GM23338 (cell line): ENCODE results near the gene SPAG7. TPM values are rescaled to one million over a fixed set of nuclear protein-coding genes. Genes with fewer than 3 reads are reported as not detected.

Experiments
- ATAC-seq: fragments of 200-7000 bp; cut with Tn5 transposase; 3 replicates; pipeline ENCODE4 v1.9.1; 2020
- DNase-seq: peaks from one replicate; pipeline ENCODE4 v3.0.0-alpha.2; 2015; ENCODE audit warnings: low spot score
- H2AFZ ChIP-seq: fragments of 200-600 bp; sonication (generic); 2 replicates; pipeline ENCODE4 v1.8.0; 2016; ENCODE audit warnings: antibody characterized with exemption, mild to moderate bottlenecking, moderate library complexity
- H3F3A ChIP-seq: fragments of 200-600 bp; sonication (generic); replicated peaks from 2 replicates; pipeline ENCODE4 v1.8.0; 2017; ENCODE audit warnings: antibody characterized with exemption, mixed run types, low read depth
- H3K27ac ChIP-seq: fragments of 200-600 bp; sonication (generic); 2 replicates; pipeline ENCODE4 v1.6.1; 2016; ENCODE audit warnings: low read depth
- H3K27me3 ChIP-seq: fragments of 200-600 bp; sonication (generic); 2 replicates; pipeline ENCODE4 v1.8.0; 2016; ENCODE audit warnings: mild to moderate bottlenecking, mixed run types, moderate library complexity; ENCODE audit not compliant: insufficient read depth
- H3K36me3 ChIP-seq: fragments of 200-600 bp; sonication (generic); 2 replicates; pipeline ENCODE4 v1.8.0; 2016; ENCODE audit warnings: mild to moderate bottlenecking; ENCODE audit not compliant: insufficient read depth
- H3K4me1 ChIP-seq: fragments of 200-600 bp; sonication (generic); 2 replicates; pipeline ENCODE4 v1.8.0; 2016; ENCODE audit warnings: mild to moderate bottlenecking, moderate library complexity; ENCODE audit not compliant: insufficient read depth
- H3K4me2 ChIP-seq: fragments of 200-600 bp; sonication (generic); 2 replicates; pipeline ENCODE4 v1.7.1; 2017; ENCODE audit warnings: mixed run types
- H3K4me3 ChIP-seq: fragments of 200-600 bp; sonication (generic); 2 replicates; pipeline ENCODE4 v1.6.1; 2016; ENCODE audit warnings: mixed run types
- H3K79me2 ChIP-seq: fragments of 200-600 bp; sonication (generic); replicated peaks from 2 replicates; pipeline ENCODE4 v1.8.0; 2017; ENCODE audit warnings: mild to moderate bottlenecking; ENCODE audit not compliant: insufficient read depth
- H3K9me2 ChIP-seq: fragments of 200-600 bp; sonication (generic); 2 replicates; pipeline ENCODE4 v1.8.0; 2017; ENCODE audit not compliant: insufficient read depth
- H4K20me1 ChIP-seq: fragments of 200-600 bp; sonication (generic); replicated peaks from 2 replicates; pipeline ENCODE4 v1.8.0; 2017; ENCODE audit warnings: mild to moderate bottlenecking; ENCODE audit not compliant: insufficient read depth
- H3K27ac Mint-ChIP-seq: 2 replicates; pipeline ENCODE4 v1.8.0; 2020; ENCODE audit warnings: inconsistent platforms, mild to moderate bottlenecking, moderate library complexity, mixed read lengths
- H3K27me3 Mint-ChIP-seq: 3 replicates; pipeline ENCODE4 v1.8.0; 2022; ENCODE audit warnings: low read depth, mild to moderate bottlenecking, moderate library complexity, mixed read lengths, inconsistent platforms; ENCODE audit not compliant: insufficient read depth, poor library complexity
- H3K36me3 Mint-ChIP-seq: 3 replicates; pipeline ENCODE4 v1.8.0; 2021; ENCODE audit warnings: low read depth, mild to moderate bottlenecking, inconsistent platforms, moderate library complexity, mixed read lengths
- H3K4me1 Mint-ChIP-seq: 3 replicates; pipeline ENCODE4 v1.8.0; 2020; ENCODE audit warnings: mild to moderate bottlenecking, inconsistent platforms, mixed read lengths
- H3K4me3 Mint-ChIP-seq: 3 replicates; pipeline ENCODE4 v1.8.0; 2021; ENCODE audit warnings: moderate library complexity, mild to moderate bottlenecking, inconsistent platforms, mixed read lengths
- H3K9me3 Mint-ChIP-seq: 3 replicates; pipeline ENCODE4 v1.8.0; 2020; ENCODE audit warnings: moderate library complexity, mild to moderate bottlenecking, inconsistent platforms, mixed read lengths
- EZH2 ChIP-seq: fragments of 200-600 bp; sonication (generic); IDR thresholded peaks from one replicate; pipeline ENCODE4 v1.8.0; 2017; ENCODE audit warnings: antibody characterized with exemption, mild to moderate bottlenecking, low read depth; ENCODE audit not compliant: unreplicated experiment
- JUNB ChIP-seq: IDR thresholded peaks from one replicate; pipeline ENCODE4 v1.6.1; 2016; ENCODE audit warnings: antibody characterized with exemption; ENCODE audit not compliant: unreplicated experiment
- POLR2AphosphoS5 ChIP-seq: IDR thresholded peaks from 2 replicates; pipeline ENCODE4 v1.6.1; 2016; ENCODE audit warnings: antibody characterized with exemption, low read depth
- STAT1 ChIP-seq: IDR thresholded peaks from one replicate; pipeline ENCODE4 v1.6.1; 2016; ENCODE audit warnings: antibody characterized with exemption; ENCODE audit not compliant: unreplicated experiment
- ZNF331 ChIP-seq: fragments of 250-450 bp; sonication (Bioruptor Pico); IDR thresholded peaks from 2 replicates; pipeline ENCODE4 v1.5.0; 2020; ENCODE audit warnings: low read depth, mild to moderate bottlenecking, moderate library complexity
- polyA plus RNA-seq: library from polyadenylated mRNA; unstranded; fragments of >200 nt; fragmentation: Nextera tagmentation; extraction: Ambion mirVana; gene quantifications from 2 replicates; pipeline ENCODE4 v1.2.1, GENCODE V29; 2016
- total RNA-seq: library from RNA; depleted of rRNA; stranded (reverse); fragments of >200 nt; shearing (Covaris generic); gene quantifications from 2 replicates; pipeline ENCODE4 v1.2.3, GENCODE V29; 2014
- TF ChIP-seq, protein P1 (sequence below): IDR thresholded peaks from 2 replicates; pipeline ENCODE4 v1.6.1; 2016; ENCODE audit warnings: antibody characterized with exemption
- TF ChIP-seq, protein P2 (sequence below): IDR thresholded peaks from one replicate; pipeline ENCODE4 v1.6.1; 2018; ENCODE audit warnings: antibody characterized with exemption; ENCODE audit not compliant: unreplicated experiment
- TF ChIP-seq, protein P3 (sequence below), 2 experiments: fragments of 200-600 bp in 1 of 2; sonication (generic) in 1 of 2; conservative IDR thresholded peaks; 2 replicates each; pipeline versions ENCODE4 v1.5.1 to v1.6.1; 2016 to 2017; ENCODE audit warnings: antibody characterized with exemption in 2 of 2, low read depth in 2 of 2, mild to moderate bottlenecking in 2 of 2, moderate library complexity in 1 of 2

The SPAG7 gene
- total and polyA plus RNA-seq, 2 experiments from 2014 or later: 77.9 to 226 TPM

- TF ChIP-seq, protein P1, sequence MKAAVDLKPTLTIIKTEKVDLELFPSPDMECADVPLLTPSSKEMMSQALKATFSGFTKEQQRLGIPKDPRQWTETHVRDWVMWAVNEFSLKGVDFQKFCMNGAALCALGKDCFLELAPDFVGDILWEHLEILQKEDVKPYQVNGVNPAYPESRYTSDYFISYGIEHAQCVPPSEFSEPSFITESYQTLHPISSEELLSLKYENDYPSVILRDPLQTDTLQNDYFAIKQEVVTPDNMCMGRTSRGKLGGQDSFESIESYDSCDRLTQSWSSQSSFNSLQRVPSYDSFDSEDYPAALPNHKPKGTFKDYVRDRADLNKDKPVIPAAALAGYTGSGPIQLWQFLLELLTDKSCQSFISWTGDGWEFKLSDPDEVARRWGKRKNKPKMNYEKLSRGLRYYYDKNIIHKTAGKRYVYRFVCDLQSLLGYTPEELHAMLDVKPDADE: no peak
- TF ChIP-seq, protein P2, sequence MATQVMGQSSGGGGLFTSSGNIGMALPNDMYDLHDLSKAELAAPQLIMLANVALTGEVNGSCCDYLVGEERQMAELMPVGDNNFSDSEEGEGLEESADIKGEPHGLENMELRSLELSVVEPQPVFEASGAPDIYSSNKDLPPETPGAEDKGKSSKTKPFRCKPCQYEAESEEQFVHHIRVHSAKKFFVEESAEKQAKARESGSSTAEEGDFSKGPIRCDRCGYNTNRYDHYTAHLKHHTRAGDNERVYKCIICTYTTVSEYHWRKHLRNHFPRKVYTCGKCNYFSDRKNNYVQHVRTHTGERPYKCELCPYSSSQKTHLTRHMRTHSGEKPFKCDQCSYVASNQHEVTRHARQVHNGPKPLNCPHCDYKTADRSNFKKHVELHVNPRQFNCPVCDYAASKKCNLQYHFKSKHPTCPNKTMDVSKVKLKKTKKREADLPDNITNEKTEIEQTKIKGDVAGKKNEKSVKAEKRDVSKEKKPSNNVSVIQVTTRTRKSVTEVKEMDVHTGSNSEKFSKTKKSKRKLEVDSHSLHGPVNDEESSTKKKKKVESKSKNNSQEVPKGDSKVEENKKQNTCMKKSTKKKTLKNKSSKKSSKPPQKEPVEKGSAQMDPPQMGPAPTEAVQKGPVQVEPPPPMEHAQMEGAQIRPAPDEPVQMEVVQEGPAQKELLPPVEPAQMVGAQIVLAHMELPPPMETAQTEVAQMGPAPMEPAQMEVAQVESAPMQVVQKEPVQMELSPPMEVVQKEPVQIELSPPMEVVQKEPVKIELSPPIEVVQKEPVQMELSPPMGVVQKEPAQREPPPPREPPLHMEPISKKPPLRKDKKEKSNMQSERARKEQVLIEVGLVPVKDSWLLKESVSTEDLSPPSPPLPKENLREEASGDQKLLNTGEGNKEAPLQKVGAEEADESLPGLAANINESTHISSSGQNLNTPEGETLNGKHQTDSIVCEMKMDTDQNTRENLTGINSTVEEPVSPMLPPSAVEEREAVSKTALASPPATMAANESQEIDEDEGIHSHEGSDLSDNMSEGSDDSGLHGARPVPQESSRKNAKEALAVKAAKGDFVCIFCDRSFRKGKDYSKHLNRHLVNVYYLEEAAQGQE: no peak
- no peak for TF ChIP-seq POLR2AphosphoS5
- no peak for TF ChIP-seq EZH2
Observed at GRCh38 chr17:5003214-5003867, 35.7 kb upstream of the SPAG7 start (continued).

DNA sequence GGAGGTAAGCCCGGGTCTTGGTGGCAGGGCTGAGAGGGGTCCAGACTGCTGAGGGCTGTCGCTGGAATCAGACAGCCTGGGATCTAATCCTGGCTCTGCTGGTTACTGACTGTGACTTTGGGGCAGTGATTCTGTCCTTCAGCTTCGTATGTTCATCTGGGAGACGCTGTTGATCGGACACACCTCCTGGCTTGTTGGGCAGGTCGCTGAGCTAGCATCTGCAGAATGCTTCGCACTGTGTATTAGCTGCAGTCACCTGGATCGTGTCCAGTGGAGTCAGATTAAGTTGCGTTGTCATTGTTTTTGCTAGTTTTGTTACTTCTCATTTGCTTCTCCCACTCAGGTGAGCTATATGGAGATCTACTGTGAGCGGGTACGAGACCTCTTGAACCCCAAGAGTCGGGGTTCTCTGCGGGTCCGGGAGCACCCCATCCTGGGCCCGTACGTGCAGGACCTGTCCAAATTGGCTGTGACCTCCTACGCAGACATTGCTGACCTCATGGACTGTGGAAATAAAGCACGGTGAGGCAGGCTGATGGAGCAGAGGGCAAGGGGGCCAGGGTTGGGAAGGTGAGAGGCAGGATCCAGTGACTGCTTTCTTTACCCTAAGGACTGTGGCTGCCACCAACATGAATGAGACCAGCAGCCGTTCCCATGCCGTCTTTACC lies 34.6 kb upstream of the SPAG7 start:
- H2AFZ ChIP-seq: no peak overlapping the region
- no peaks in the 10 kb centered on the region for H3K27me3 ChIP-seq
- H3K4me1 ChIP-seq: peaks cover 15% of the 10 kb centered on the region; the same call in 1 of the 2 replicates
- H3K9me3 Mint-ChIP-seq: no peaks in the 10 kb centered on the region
- TF ChIP-seq EZH2 (no peak), ZNF331 (CRISPR knock-in tag) (no peak), JUNB (no peak), STAT1 (no peak)
- TF ChIP-seq, protein P1: no peak
- TF ChIP-seq, protein P3, sequence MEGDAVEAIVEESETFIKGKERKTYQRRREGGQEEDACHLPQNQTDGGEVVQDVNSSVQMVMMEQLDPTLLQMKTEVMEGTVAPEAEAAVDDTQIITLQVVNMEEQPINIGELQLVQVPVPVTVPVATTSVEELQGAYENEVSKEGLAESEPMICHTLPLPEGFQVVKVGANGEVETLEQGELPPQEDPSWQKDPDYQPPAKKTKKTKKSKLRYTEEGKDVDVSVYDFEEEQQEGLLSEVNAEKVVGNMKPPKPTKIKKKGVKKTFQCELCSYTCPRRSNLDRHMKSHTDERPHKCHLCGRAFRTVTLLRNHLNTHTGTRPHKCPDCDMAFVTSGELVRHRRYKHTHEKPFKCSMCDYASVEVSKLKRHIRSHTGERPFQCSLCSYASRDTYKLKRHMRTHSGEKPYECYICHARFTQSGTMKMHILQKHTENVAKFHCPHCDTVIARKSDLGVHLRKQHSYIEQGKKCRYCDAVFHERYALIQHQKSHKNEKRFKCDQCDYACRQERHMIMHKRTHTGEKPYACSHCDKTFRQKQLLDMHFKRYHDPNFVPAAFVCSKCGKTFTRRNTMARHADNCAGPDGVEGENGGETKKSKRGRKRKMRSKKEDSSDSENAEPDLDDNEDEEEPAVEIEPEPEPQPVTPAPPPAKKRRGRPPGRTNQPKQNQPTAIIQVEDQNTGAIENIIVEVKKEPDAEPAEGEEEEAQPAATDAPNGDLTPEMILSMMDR (conservative IDR thresholded peaks at IDR 0.05; ENCODE audit: low read depth in 2 of 2): no peak
- peaks cover 18% of the 10 kb centered on the region for H3K4me1 Mint-ChIP-seq
- H3K27ac Mint-ChIP-seq: no peak overlapping the region
- peaks cover 63% of the 10 kb centered on the region for H3K36me3 Mint-ChIP-seq
- H3F3A ChIP-seq: no peaks in the 10 kb centered on the region
- peaks cover 16% of the 10 kb centered on the region for H3K79me2 ChIP-seq
- no peaks in the 10 kb centered on the region for H3K9me2 ChIP-seq
- H3K4me3 ChIP-seq: no peak overlapping the region
- H3K27me3 Mint-ChIP-seq: peaks cover 13% of the 10 kb centered on the region
- no peaks in the 10 kb centered on the region; the same call in none of the 2 replicates for H4K20me1 ChIP-seq
- peaks cover 40% of the 10 kb centered on the region for H3K36me3 ChIP-seq
- ATAC-seq: no peak
- no peak overlapping the region for H3K4me2 ChIP-seq
- no peak overlapping the region for H3K4me3 Mint-ChIP-seq
- no peak overlapping the region for H3K27ac ChIP-seq
- no peak for DNase-seq
